Natural killer cell treated with Interleukin-12 subunit alpha and Interleukin-12 subunit beta and Interleukin-15 and Interleukin-18, amount 100 ng/mL, for 72 hours (primary cell): Measurements from ENCODE around the gene CLEC16A. TPM values are rescaled to one million over a fixed set of nuclear protein-coding genes. Genes with fewer than 3 reads are reported as not detected.
"Not testable (repeated sequence)": the region's sequence is repeated elsewhere in the genome, so short reads cannot be mapped to it uniquely, and the experiment has no call there.

Experiments
- ATAC-seq, 2 donors: fragments of 150-1000 bp; cut with Tn5 transposase in 1 of 2; sonication (Bioruptor Pico), chemical (Tn5 transposase) in 1 of 2; 2 replicates each; pipeline ENCODE4 v1.10.0; 2021
- DNase-seq: peaks from one replicate; pipeline ENCODE4 v3.0.0; 2022; ENCODE audit warnings: low spot score
- H3K27ac Mint-ChIP-seq, 2 donors: 1 replicate in 1 of 2; 2 replicates in 1 of 2; pipeline ENCODE4 v1.8.0; 2022; ENCODE audit warnings: mixed read lengths in 2 of 2, mild to moderate bottlenecking in 1 of 2, moderate library complexity in 1 of 2
- H3K27me3 Mint-ChIP-seq, 2 donors: 1 replicate in 1 of 2; 2 replicates in 1 of 2; pipeline ENCODE4 v1.8.0; 2022; ENCODE audit warnings: mixed read lengths in 2 of 2
- H3K36me3 Mint-ChIP-seq: one replicate; pipeline ENCODE4 v1.8.0; 2022; ENCODE audit warnings: mixed read lengths
- H3K4me1 Mint-ChIP-seq, 2 donors: 1 replicate in 1 of 2; 2 replicates in 1 of 2; pipeline ENCODE4 v1.8.0; 2022; ENCODE audit warnings: low read depth in 2 of 2, mixed read lengths in 2 of 2, mild to moderate bottlenecking in 1 of 2
- H3K4me3 Mint-ChIP-seq: one replicate; pipeline ENCODE4 v1.8.0; 2022; ENCODE audit warnings: mixed read lengths
- H3K9me3 Mint-ChIP-seq: 2 replicates; pipeline ENCODE4 v1.8.0; 2022; ENCODE audit warnings: mixed read lengths
- total RNA-seq, 2 donors: library from RNA; stranded (reverse); gene quantifications; one replicate each; pipeline ENCODE4 v1.2.3, GENCODE V29; 2022

The CLEC16A gene
- total RNA-seq, 2 donors from 2014 or later, result 42.5 to 60.2 TPM

DNA sequence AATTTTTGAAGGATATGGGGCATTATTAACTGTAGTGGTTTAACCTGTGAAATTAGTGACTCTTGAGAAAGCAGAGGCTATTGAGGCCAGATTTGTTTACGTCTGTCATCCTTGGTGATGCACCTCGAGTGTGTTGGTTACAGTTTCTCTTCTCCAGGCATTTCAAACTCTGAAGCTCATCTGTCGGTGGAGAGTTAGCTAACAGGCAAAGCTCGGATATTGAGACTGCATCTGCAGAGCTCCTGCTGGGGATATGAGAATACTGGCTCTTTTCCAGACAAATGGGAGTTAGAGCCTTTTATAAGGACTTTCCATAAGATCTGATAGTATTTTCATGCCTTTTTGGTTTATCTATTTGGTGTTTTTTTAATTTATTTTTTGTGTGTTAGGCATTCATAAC lies 6.7 kb downstream of the CLEC16A start:
- no peak for DNase-seq
- ATAC-seq, result no peak
- Mint-ChIP-seq H3K27me3 (no peaks in the 10 kb centered on the region), H3K9me3 (no peaks in the 10 kb centered on the region), H3K36me3 (no peaks in the 10 kb centered on the region), H3K4me1 (peaks cover 40 to 44% of the 10 kb centered on the region in 2 donors), H3K4me3 (no peak overlapping the region), H3K27ac (peak overlapping the region in 1 of 2 donors; percentile 19)

DNA sequence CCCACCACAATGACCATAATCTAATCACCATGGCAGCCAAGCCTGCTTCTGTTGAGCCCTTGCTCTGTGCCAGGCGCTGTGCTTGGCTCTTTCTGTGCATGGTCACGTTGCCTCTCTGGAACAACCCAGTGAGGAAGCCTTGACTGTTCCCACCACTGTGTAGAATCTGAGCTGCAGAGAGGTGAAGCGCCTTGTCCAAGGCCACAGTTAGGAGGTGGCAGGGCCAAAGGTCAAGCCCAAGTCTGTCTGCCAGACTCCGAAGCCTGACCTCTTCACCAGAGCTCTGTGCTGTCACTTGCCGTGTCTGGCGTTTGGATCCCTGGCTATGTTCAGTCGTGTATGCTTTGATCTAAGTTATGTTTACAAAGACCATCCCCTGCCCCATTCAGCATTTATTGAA lies 10.5 kb downstream of the CLEC16A start:
- peak overlapping the region in 1 of 2 donors; percentile 85 for H3K27ac Mint-ChIP-seq
- no peaks in the 10 kb centered on the region for H3K9me3 Mint-ChIP-seq
- ATAC-seq (no peak), DNase-seq (no peak)
- H3K27me3 Mint-ChIP-seq, result no peaks in the 10 kb centered on the region
- H3K4me3 Mint-ChIP-seq, result peak overlapping the region; percentile 9
- peaks cover 28 to 36% of the 10 kb centered on the region in 2 donors for H3K4me1 Mint-ChIP-seq
- no peaks in the 10 kb centered on the region for H3K36me3 Mint-ChIP-seq

DNA sequence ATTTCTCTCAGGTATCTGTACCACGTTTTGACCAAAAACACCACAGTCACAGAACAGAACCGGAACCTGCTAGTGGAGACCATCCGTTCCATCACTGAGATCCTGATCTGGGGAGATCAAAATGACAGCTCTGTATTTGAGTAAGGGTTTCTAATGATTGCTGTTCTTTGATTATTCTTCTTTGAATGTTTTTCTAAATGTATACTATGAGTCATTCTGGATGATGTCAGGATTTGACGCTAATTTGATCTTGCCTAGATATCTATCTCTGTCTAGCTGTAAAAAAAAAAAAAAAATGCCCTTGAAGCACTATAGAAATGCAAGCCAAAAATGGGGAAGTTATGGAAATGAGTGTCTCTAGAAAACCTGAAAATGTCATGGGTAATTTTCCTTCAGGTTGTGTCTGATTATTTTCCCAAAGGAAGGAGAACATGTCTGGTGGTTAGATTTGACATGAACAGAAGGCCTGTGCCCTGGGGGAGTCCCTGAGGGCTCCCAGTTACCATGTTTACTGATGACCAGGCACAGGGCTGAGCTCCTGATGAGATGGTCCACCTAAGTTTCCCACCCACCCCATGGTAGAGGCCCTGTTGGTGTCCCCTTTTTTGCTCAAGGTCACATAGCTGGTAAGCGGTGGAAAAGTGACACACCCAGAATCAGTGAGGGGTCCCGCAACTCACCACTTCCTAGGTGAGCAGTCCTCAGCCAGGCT lies 13.6 kb downstream of the CLEC16A start:
- peaks cover 26 to 29% of the 10 kb centered on the region in 2 donors for H3K4me1 Mint-ChIP-seq
- H3K27me3 Mint-ChIP-seq, result no peaks in the 10 kb centered on the region
- no peaks in the 10 kb centered on the region for H3K9me3 Mint-ChIP-seq
- peak overlapping the region; percentile 6 to 12 for H3K27ac Mint-ChIP-seq
- peaks cover 1% of the 10 kb centered on the region for H3K36me3 Mint-ChIP-seq
- ATAC-seq (peak in 1 of 2 donors; percentile 62), DNase-seq (no peak)
- no peak overlapping the region for H3K4me3 Mint-ChIP-seq

DNA sequence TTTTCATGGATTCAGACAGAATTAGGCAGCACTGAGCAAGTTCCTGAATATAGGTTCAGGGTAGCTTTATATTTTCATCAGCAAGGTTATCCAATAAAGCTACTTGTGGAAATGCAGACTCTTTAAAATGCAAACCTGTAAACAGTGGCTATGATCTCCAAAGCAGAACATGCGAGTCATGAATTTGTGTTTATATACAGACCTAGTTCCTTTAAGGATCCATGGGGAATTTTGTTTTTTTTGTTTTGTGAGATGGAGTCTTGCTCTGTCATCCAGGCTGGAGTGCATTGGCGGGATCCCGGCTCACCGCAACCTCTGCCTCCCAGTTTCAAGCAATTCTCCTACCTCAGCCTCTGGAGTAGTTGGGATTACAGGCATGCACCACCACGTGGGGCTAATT lies 14.8 kb downstream of the CLEC16A start:
- H3K36me3 Mint-ChIP-seq, result peaks cover 8% of the 10 kb centered on the region
- no peak overlapping the region for H3K4me3 Mint-ChIP-seq
- no peak for DNase-seq
- ATAC-seq, result no peak
- peaks cover 31% of the 10 kb centered on the region in 2 donors for H3K4me1 Mint-ChIP-seq
- H3K27me3 Mint-ChIP-seq, result no peaks in the 10 kb centered on the region
- H3K27ac Mint-ChIP-seq, result no peak overlapping the region
- no peaks in the 10 kb centered on the region for H3K9me3 Mint-ChIP-seq

DNA sequence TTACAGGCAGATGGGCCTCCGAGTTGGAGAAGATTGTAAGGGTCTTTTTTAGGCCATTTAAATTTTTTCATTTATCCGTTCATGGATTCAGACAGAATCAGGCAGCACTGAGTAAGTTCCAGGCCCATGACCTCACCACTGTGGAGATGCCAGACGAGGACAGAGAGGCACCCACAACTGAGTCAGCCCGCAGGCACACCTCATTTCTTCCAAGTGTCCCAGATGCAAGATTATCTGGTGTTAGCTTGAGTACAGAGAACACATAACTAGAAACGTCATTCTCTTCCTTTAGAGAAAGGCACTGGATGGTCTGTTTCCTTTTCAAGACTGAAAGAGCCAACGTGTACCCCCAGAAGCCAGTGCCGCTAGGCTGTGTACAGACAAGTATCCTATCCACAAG lies 16.9 kb downstream of the CLEC16A start:
- DNase-seq, result no peak
- H3K4me1 Mint-ChIP-seq, result peaks cover 42 to 43% of the 10 kb centered on the region in 2 donors
- H3K27me3 Mint-ChIP-seq, result no peaks in the 10 kb centered on the region
- peak overlapping the region in 1 of 2 donors; percentile 22 for H3K27ac Mint-ChIP-seq
- no peak for ATAC-seq
- peaks cover 4% of the 10 kb centered on the region for H3K9me3 Mint-ChIP-seq
- H3K36me3 Mint-ChIP-seq, result peaks cover 13% of the 10 kb centered on the region
- H3K4me3 Mint-ChIP-seq, result no peak overlapping the region

DNA sequence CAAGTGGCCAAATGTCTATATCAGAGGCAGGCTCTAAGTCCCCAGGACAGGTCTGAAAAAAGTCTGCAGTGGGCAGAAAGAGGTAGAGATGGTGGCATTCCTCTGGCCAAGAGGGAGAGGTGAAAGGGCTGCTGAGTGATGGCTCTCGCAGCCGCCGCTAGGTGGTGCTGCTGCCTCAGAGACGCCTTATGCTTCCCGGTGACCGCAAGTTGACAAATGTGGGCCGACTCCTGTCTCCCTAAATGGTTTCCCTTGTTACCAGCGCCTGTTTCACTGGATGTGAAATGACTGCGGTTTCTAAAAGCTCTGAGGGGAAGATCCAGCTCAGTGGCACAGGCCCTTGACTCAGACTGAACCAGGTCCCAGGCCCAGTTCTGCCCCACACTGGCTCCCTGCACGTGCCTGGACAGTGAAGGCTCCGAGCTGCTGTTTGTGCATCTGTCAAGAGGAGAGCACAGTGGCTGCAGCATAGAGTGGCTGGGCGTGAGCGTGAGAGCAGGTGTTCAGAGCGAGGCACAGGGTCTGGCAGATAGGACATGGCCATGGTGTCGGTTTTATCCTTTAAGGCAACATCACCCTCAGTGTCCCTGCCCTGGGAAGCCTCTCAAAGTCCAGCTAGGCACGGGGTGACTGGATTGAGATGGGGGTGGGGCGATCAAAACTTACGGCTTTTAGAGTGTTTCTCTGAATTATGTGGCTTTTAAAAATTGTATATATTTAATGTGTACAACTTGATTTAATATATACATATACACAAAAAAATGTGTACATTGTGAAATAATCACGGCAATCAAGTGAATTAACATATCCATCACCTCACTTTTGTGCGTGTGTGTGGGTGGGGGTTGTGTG lies 19.9 kb downstream of the CLEC16A start:
- H3K4me3 Mint-ChIP-seq, result peak overlapping the region; percentile 79

DNA sequence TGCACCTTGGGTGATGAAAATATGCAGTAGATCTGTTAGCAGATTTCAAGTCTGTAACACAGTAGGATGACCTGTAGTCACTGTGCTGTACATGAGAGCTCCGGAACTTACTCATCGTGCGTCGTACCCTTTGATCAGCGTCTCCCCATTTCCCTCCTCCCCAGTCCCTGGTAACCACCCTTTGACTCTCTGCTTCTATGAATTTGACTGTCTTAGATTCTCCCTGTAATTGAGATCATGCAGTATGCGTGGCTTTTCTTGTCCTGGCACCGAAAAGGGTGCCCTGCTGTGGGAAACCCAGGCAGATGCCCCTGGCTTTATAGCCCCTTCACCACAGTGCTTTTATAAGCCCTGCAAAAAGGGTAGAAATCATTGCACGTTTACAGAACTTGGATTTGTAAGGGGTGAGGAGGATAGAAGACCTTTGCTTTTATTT lies 20.5 kb downstream of the CLEC16A start:
- DNase-seq, result no peak
- Mint-ChIP-seq H3K27ac (peak overlapping the region; percentile 90 to 96), H3K4me3 (peak overlapping the region; percentile 79), H3K27me3 (no peaks in the 10 kb centered on the region), H3K36me3 (peaks cover 17% of the 10 kb centered on the region), H3K9me3 (peaks cover 6% of the 10 kb centered on the region), H3K4me1 (peaks cover 41 to 45% of the 10 kb centered on the region in 2 donors)
- peak in 1 of 2 donors; percentile 87 for ATAC-seq

More for the DNA sequence above, 19.9 kb downstream of the CLEC16A start:
- Mint-ChIP-seq H3K9me3 (peaks cover 6% of the 10 kb centered on the region), H3K27me3 (no peaks in the 10 kb centered on the region), H3K4me1 (peaks cover 41 to 45% of the 10 kb centered on the region in 2 donors), H3K36me3 (peaks cover 17% of the 10 kb centered on the region), H3K27ac (peak overlapping the region; percentile 90 to 96)
- peak; percentile 67 to 85 for ATAC-seq
- peak; percentile 87 for DNase-seq

DNA sequence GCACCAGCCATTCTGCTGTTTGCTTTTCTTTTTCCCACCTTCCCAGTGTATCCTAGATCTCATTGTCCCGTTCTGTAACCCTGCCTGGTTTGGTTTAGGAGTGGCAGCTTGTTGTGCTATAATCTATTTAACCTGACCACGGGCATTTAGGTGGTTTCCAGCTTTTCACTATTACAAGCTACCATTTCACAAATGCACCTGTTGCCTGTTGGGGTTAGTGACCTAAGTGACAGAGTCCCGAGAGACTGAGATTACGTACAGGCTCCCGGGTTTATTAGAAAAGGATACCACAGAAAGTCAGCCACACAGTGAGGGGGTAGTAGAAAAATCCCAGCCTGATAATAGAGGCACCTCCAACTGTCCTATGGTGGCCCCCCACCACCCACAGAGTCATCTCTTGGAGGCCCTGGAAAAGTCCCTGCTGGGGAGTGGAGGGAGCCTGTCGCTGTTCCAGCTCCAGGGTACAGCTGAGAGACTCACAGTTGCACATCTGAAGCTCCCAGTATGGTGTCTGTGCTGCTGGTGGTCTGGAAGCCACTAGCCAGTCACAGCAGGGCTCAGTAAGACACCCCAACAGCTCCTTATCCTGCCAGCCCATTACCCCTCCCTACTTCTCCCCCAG lies 21.2 kb downstream of the CLEC16A start:
- peak; percentile 62 to 67 for ATAC-seq
- Mint-ChIP-seq H3K36me3 (peaks cover 17% of the 10 kb centered on the region), H3K27ac (peak overlapping the region; percentile 90 to 96), H3K4me1 (peaks cover 45 to 49% of the 10 kb centered on the region in 2 donors), H3K4me3 (peak overlapping the region; percentile 79), H3K27me3 (no peaks in the 10 kb centered on the region), H3K9me3 (peaks cover 6% of the 10 kb centered on the region)
- DNase-seq, result no peak

DNA sequence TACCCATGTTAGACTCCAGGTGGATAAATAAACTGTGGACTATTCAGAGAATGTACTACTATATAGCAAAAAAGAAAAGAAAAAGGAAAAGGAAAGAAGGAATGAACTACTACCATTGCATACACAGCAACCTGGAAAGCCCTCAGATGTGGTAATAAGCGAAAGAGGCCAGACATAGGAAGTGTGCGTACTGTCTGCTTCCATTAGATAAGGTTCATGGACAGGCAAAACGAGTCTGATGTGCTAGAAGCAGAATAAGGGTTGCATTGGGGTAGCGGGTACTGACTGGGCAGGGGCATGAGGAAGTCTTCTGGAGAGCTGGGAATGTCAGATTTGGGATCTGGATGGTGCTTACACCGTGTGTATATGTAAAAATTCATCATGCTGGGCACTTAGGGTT lies 21.8 kb downstream of the CLEC16A start:
- ATAC-seq (no peak), DNase-seq (no peak)
- Mint-ChIP-seq H3K4me1 (peaks cover 51 to 52% of the 10 kb centered on the region in 2 donors), H3K27me3 (no peaks in the 10 kb centered on the region), H3K27ac (peak overlapping the region; percentile 90 to 96), H3K9me3 (peaks cover 6% of the 10 kb centered on the region), H3K4me3 (peak overlapping the region; percentile 79), H3K36me3 (peaks cover 22% of the 10 kb centered on the region)

DNA sequence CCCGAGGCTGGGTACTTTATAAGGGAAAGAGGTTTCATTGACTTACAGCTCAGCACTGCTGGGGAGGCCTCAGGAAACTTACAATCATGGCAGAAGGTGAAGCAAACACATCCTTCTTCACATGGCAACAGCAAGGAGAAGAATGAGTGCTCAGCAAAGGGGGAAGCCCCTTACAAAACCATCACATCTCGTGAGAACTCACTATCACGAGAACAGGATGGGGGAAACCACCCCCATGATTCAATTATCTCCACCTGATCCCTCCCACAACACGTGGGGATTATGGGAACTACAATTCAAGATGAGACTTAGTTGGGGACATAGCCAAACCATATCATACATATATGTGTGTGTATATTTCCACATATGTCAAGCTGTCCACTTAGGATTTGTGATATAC lies 22.2 kb downstream of the CLEC16A start:
- peak overlapping the region; percentile 90 to 96 for H3K27ac Mint-ChIP-seq
- ATAC-seq, DNase-seq, H3K27me3 Mint-ChIP-seq, H3K9me3 Mint-ChIP-seq: not testable (repeated sequence)
- H3K4me3 Mint-ChIP-seq, result peak overlapping the region; percentile 79
- peaks cover 55 to 56% of the 10 kb centered on the region in 2 donors for H3K4me1 Mint-ChIP-seq
- peaks cover 22% of the 10 kb centered on the region for H3K36me3 Mint-ChIP-seq

DNA sequence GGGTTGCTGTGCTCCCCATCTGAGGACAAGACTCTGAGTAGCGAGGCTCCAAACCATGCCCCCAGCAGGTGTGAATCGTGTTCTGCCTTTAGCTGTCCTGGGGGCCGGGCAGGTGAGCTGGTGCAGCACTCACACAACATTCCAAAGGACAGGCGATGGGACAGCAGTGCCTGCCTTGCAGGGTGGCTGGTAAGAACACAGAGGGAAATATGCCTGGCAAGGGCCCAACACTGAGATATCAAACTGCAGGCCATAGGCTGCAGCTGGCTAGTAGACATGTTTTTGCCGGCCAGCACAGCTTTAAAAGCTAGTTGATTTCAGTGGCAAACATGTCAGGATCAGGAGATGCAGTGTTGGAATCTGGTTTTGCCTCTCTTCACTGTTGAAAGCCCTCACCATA lies 23.6 kb downstream of the CLEC16A start:
- peak overlapping the region in 1 of 2 donors; percentile 10 for H3K27ac Mint-ChIP-seq
- peaks cover 21% of the 10 kb centered on the region for H3K36me3 Mint-ChIP-seq
- H3K9me3 Mint-ChIP-seq, result peaks cover 6% of the 10 kb centered on the region
- no peak for ATAC-seq
- peaks cover 65 to 68% of the 10 kb centered on the region in 2 donors for H3K4me1 Mint-ChIP-seq
- DNase-seq, result no peak
- no peaks in the 10 kb centered on the region for H3K27me3 Mint-ChIP-seq
- H3K4me3 Mint-ChIP-seq, result no peak overlapping the region

DNA sequence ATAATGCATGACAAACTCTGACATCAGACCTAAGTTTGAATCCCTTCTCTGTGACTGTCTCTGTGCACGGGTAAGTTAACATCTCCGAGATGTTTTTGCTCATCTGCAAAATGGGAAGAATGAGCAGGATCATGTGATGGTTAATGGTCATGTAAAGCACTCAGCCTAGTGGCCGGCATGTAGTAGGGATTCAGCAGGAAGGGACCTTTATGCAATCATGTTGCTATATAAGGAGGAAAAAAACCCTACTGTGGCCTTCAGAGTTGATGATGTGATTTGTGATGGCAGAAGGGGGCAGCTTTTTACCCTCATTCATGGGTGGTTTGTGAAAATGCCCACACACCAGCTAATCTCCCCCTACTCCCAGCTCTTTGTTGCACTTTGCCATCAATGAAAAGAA lies 24.1 kb downstream of the CLEC16A start:
- H3K9me3 Mint-ChIP-seq, result peaks cover 6% of the 10 kb centered on the region
- no peak overlapping the region for H3K4me3 Mint-ChIP-seq
- H3K27me3 Mint-ChIP-seq, result no peaks in the 10 kb centered on the region
- no peak for DNase-seq
- no peak for ATAC-seq
- peak overlapping the region in 1 of 2 donors; percentile 10 for H3K27ac Mint-ChIP-seq
- peaks cover 20% of the 10 kb centered on the region for H3K36me3 Mint-ChIP-seq
- H3K4me1 Mint-ChIP-seq, result peaks cover 66 to 68% of the 10 kb centered on the region in 2 donors

DNA sequence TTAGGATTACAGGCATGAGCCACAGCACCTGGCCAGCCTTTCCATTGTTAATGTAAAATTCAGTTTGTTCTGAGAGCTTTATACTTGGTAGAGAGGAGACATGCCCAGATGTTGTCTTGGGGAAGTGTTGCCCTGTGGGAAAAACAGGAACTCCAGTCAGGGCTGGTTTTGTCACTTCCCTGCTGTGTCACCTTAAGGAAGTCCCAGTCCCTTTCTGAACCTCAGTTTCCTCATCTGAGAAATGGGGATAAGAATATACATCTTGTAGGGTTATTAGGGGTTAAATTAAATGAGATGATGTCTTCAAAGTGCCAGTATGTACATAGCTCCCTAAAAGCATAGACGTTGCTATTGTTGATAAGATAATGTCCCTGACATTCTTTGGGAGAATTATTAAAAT lies 25.3 kb downstream of the CLEC16A start:
- no peak for DNase-seq
- H3K36me3 Mint-ChIP-seq, result peaks cover 23% of the 10 kb centered on the region
- no peak overlapping the region for H3K4me3 Mint-ChIP-seq
- H3K9me3 Mint-ChIP-seq, result peaks cover 6% of the 10 kb centered on the region
- H3K27me3 Mint-ChIP-seq, result no peaks in the 10 kb centered on the region
- H3K4me1 Mint-ChIP-seq, result peaks cover 60 to 62% of the 10 kb centered on the region in 2 donors
- ATAC-seq, result no peak
- peak overlapping the region in 1 of 2 donors; percentile 74 for H3K27ac Mint-ChIP-seq
